ENCODE data around the gene SKI.
"Not testable (repeated sequence)": the region's sequence is repeated elsewhere in the genome, so short reads cannot be mapped to it uniquely, and the experiment has no call there.

Gene SKI

GRCh38 chr1:2323451-2323974 lies 95.4 kb downstream of the SKI start:
- DNase-seq (ENCODE audit: low read depth): no peak

DNA sequence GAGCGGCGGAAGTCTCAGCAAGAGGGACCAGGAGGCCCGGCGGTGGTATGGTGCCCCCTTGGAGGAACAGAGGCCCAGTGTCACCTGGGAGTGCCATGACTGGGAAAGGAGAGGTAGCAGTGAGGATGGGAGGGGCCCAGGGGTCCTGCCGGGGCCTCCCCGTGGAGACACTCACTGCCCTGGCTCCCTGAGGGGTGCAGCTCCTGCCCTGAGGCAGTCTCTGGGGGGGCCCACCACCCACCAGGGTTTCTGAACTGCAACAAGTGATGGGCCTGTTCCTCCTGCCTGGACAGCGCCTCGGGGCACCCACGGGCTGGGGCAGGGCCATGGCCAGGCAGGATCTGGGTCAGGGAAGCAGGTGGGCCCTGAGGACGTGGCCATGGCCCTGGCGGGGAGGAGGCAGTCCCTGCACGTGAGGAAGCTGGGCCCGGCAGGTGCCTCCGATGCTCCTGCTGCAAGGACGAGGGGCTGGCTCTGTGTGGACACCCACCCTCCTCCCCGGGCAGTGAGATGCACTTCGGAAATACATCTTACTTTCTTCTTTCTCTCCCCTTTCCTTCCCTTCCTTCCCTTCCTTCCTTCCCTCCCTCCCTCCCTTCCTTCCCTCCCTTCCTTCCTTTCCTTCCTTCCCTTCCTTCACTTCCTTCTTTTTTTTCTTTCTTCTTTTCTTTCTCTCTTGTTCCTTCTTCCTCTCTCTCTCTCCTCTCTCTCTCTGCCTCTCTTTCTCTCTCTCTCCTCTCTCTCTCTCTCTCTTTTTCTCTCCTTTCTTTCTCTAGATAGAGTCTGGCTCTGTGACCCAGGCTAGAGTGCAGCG lies 96.6 kb downstream of the SKI start:
- no peak for DNase-seq (ENCODE audit: low read depth)

DNA sequence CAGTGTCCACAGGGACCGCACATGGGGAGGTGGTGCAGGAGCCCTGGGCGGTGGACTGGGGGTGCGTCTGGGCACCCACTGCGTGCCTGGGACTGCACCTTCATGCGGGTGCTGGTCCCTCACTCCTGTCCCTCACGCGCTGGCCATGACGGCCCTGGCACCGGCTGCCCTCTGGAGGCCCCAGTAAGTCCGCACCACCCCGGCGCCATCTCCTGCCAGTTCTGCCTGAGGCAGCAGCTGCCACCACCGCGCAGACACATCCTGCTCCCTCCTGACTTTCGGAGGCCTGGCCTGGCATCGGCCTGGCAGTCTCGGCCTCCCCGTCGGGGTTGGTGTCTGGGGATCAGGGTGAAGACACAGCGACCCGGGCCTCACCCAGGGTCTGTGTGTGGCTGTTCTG lies 98.4 kb downstream of the SKI start:
- no peak for DNase-seq (ENCODE audit: low read depth)

- not testable (repeated sequence) for DNase-seq (ENCODE audit: low read depth)
Observed at GRCh38 chr1:2327162-2327561, 99.0 kb downstream of the SKI start.

- DNase-seq (ENCODE audit: low read depth): no peak
Observed at GRCh38 chr1:2327841-2328240, 99.7 kb downstream of the SKI start.

DNA sequence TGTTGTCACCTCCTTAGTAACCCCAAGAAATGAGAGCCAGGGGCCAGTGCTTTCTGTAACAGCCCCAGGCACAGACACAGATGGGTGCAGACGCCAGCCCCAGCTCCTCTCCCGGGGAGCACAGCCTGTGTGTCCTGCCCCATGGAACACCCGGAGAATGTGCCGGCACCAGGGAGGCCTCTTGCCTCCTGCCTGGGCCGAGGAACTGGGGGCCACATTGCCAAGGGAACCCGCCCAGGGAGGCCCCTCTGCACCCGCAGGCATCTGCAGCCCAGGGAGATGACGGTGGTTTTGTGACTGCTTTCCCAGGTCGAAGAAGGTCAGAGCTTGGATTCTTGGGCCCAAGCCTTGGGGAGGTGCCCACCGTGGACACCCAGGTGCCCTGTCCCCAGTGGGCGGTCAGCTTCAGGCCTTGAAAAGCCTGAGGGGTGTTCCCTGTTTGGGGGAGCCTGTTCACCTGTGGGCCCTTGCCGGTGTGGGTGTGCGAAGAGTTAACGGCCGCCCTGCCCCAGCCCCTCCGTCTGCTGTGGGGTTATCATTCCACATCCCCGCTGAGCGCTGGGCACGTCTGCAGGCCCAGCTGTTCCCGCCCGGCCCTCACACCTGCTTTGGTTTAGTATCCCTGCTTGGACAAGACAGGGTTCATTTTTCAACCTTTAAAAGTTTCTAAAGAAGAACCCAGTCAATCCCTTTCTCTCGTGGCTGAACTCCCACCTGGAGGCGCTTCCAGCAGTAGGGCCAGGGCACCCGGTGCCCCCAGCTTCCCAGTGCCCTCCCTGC lies 100.7 kb downstream of the SKI start:
- DNase-seq (ENCODE audit: low read depth): no peak

DNA sequence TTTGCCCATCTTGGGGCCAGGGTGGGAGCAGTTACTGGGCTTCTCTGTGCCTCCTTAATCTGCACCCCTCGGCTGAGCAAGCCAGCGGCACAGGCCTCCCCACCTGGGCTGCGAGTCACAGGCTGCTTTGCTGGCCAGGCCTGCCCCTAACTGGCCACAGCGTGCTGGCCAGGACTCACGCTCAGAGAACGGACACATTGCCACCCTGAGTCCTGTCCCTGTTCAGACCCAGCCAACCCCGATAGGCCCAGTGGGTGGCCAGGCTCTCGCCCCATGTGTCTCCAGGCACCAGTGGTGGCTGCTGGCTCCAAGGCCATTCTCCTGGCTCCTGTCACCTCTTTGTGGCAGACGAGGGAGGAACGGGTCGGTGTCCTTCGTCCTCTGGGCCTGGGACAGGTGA lies 101.9 kb downstream of the SKI start:
- DNase-seq (ENCODE audit: low read depth): no peak

GRCh38 chr1:2330519-2331199 lies 102.5 kb downstream of the SKI start:
- DNase-seq (ENCODE audit: low read depth): peak; percentile 69

DNA sequence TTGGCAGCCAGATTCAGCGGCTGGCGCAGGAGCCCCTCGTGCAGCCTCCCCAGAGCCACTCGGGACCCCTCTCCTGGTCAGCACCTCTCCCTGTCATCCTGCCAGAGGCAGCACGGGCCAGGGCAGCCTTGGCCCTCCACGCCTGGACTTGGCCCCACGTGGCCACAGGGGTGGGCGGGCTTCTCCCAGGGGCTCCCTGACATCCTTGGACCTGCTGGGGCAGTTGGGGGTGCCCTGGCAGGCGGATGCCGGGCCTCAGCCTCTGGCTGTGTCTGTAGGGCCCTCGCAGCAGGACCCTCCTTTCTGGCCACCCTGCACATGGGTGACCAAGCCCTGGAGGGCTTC lies 103.1 kb downstream of the SKI start:
- no peak for DNase-seq (ENCODE audit: low read depth)

- not testable (repeated sequence) for DNase-seq (ENCODE audit: low read depth)
Observed at GRCh38 chr1:2331580-2331979, 103.5 kb downstream of the SKI start.

GRCh38 chr1:2334366-2334765 lies 106.2 kb downstream of the SKI start:
- no peak for DNase-seq (ENCODE audit: low read depth)

- DNase-seq (ENCODE audit: low read depth): no peak
Observed at GRCh38 chr1:2334883-2335534, 106.9 kb downstream of the SKI start.

GRCh38 chr1:2335721-2336455 lies 107.8 kb downstream of the SKI start:
- no peak for DNase-seq (ENCODE audit: low read depth)

- DNase-seq (ENCODE audit: low read depth): no peak
Observed at GRCh38 chr1:2336499-2336898, 108.4 kb downstream of the SKI start.

- no peak for DNase-seq (ENCODE audit: low read depth)
Observed at GRCh38 chr1:2337081-2337480, 109.0 kb downstream of the SKI start.

- no peak for DNase-seq (ENCODE audit: low read depth)
Observed at GRCh38 chr1:2337501-2337900, 109.4 kb downstream of the SKI start.

GRCh38 chr1:2339206-2340085 lies 111.3 kb downstream of the SKI start:
- no peak for DNase-seq (ENCODE audit: low read depth)

GRCh38 chr1:2340086-2340917 lies 112.2 kb downstream of the SKI start:
- no peak for DNase-seq (ENCODE audit: low read depth)

GRCh38 chr1:2340918-2341254 lies 112.8 kb downstream of the SKI start:
- DNase-seq (ENCODE audit: low read depth): no peak

Data from ELR (cell line).